Panc1 (cell line): ENCODE data around the gene RAP2A. TPM values are rescaled to one million over a fixed set of nuclear protein-coding genes. Genes with fewer than 3 reads are reported as not detected.

Source experiments
- ATAC-seq: fragments of 200-7000 bp; cut with Tn5 transposase; 2 replicates; pipeline ENCODE4 v1.9.1; 2020; ENCODE audit warnings: mild to moderate bottlenecking, moderate library complexity
- BruUV-seq: library from RNA; stranded (reverse); fragments of 400-500 nt; replicated peaks from 2 replicates; lab custom pipeline; 2021; lab: Mats Ljungman, UMichigan
- CTCF ChIA-PET: fragments of 300-600 bp; sonication (Branson Sonifier 250); formaldehyde crosslinking; loops from one replicate; lab custom pipeline; 2022; ENCODE audit warnings: antibody characterized with exemption; lab: Charles Lee
- POLR2A ChIA-PET: fragments of 300-600 bp; sonication (Branson Sonifier 250); formaldehyde crosslinking; loops from one replicate; lab custom pipeline; 2022; ENCODE audit warnings: antibody characterized with exemption; lab: Charles Lee
- DNase-seq: peaks from one replicate; pipeline ENCODE4 v3.0.0-alpha.2; 2010; ENCODE audit warnings: low read depth, low spot score
- H3K27ac ChIP-seq: 2 replicates; pipeline ENCODE4 v1.5.1; 2011; ENCODE audit warnings: mild to moderate bottlenecking, low read length, inconsistent platforms
- H3K27me3 ChIP-seq: fragments of 200-500 bp; sonication (Bioruptor generic); 2 replicates; pipeline ENCODE4 v1.6.0; 2014; ENCODE audit warnings: low read length, inconsistent platforms; ENCODE audit not compliant: control insufficient read depth, insufficient read depth
- H3K36me3 ChIP-seq: fragments of 200-500 bp; sonication (Bioruptor generic); 2 replicates; pipeline ENCODE4 v1.5.1; 2014; ENCODE audit warnings: inconsistent platforms, mild to moderate bottlenecking, low read length, moderate library complexity; ENCODE audit not compliant: control insufficient read depth, insufficient read depth
- H3K4me1 ChIP-seq: 2 replicates; pipeline ENCODE4 v1.5.1; 2011; ENCODE audit warnings: inconsistent platforms, mild to moderate bottlenecking, low read length, moderate library complexity; ENCODE audit not compliant: control insufficient read depth, insufficient read depth
- H3K4me3 ChIP-seq, 2 experiments: 2 replicates each; pipeline ENCODE4 v1.5.1; 2011 to 2012; ENCODE audit warnings: low read depth in 2 of 2, low read length in 2 of 2, mild to moderate bottlenecking in 2 of 2, inconsistent platforms in 1 of 2, moderate library complexity in 1 of 2
- H3K9me3 ChIP-seq: fragments of 200-500 bp; sonication (Bioruptor generic); 2 replicates; pipeline ENCODE4 v1.5.1; 2014; ENCODE audit warnings: low read depth, mild to moderate bottlenecking, inconsistent platforms, low read length, moderate library complexity; ENCODE audit not compliant: control insufficient read depth, insufficient read depth
- CTCF ChIP-seq: fragments of 450-650 bp; IDR thresholded peaks from 2 replicates; pipeline ENCODE4 v1.5.1; 2017; ENCODE audit warnings: mild to moderate bottlenecking
- POLR2AphosphoS5 ChIP-seq: IDR thresholded peaks from 2 replicates; pipeline ENCODE4 v1.6.1; 2012; ENCODE audit warnings: mild to moderate bottlenecking, low read depth, low read length, moderate library complexity
- SIN3A ChIP-seq: IDR thresholded peaks from 2 replicates; pipeline ENCODE4 v1.6.1; 2012; ENCODE audit warnings: low read depth, mild to moderate bottlenecking, low read length, moderate library complexity, borderline replicate concordance; ENCODE audit not compliant: insufficient read depth
- TCF7L2 ChIP-seq: IDR thresholded peaks from 2 replicates; pipeline ENCODE4 v1.6.1; 2011; ENCODE audit warnings: mild to moderate bottlenecking, low read depth, low read length, inconsistent platforms
- in situ Hi-C: cut with HindIII; loops from 2 replicates; pipeline ENCODE4 v1.10.0; 2016; ENCODE audit warnings: low sequenced_read_pairs, low pct_unique_long_range_greater_than_20kb
- intact Hi-C: fragments of 100-400 bp; cut with micrococcal nuclease; formaldehyde crosslinking; loops from one replicate; pipeline ENCODE4 v1.10.0; 2022; ENCODE audit not compliant: unreplicated experiment
- total RNA-seq: library from RNA; stranded (reverse); gene quantifications from one replicate; pipeline ENCODE4 v1.2.1, GENCODE V29; 2021; ENCODE audit not compliant: unreplicated experiment
- TF ChIP-seq, protein P1 (sequence below), 2 experiments: IDR thresholded peaks; 2 replicates each; pipeline ENCODE4 v1.6.1; 2011 to 2012; ENCODE audit warnings: low read depth in 2 of 2, control low read depth in 1 of 2, low read length in 1 of 2, mild to moderate bottlenecking in 1 of 2, moderate library complexity in 1 of 2; ENCODE audit not compliant: insufficient read depth in 1 of 2

The RAP2A gene
- total RNA-seq, 1 experiment from 2014 or later: 44.3 TPM

DNA sequence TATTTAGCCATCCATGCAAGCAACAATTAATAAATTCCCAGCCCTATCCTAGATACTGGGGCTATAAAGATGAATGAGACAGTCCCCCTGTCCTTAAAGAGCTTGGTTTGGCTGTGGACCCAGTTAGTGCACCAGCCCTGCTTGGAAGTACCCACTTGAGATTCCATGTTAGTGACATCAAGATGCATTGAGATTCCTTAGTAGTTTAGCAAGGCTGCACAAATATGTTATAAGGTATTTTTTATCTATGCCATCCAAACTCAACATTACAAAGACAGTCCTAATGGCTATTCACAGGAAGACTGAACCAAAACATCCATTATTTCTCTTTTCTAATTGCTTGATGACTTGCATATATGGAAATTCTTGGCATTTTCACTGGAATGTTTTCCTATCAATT is 48.8 kb upstream of the RAP2A start:
- TF ChIP-seq TCF7L2 (no peak), POLR2AphosphoS5 (no peak)
- TF ChIP-seq, protein P1, sequence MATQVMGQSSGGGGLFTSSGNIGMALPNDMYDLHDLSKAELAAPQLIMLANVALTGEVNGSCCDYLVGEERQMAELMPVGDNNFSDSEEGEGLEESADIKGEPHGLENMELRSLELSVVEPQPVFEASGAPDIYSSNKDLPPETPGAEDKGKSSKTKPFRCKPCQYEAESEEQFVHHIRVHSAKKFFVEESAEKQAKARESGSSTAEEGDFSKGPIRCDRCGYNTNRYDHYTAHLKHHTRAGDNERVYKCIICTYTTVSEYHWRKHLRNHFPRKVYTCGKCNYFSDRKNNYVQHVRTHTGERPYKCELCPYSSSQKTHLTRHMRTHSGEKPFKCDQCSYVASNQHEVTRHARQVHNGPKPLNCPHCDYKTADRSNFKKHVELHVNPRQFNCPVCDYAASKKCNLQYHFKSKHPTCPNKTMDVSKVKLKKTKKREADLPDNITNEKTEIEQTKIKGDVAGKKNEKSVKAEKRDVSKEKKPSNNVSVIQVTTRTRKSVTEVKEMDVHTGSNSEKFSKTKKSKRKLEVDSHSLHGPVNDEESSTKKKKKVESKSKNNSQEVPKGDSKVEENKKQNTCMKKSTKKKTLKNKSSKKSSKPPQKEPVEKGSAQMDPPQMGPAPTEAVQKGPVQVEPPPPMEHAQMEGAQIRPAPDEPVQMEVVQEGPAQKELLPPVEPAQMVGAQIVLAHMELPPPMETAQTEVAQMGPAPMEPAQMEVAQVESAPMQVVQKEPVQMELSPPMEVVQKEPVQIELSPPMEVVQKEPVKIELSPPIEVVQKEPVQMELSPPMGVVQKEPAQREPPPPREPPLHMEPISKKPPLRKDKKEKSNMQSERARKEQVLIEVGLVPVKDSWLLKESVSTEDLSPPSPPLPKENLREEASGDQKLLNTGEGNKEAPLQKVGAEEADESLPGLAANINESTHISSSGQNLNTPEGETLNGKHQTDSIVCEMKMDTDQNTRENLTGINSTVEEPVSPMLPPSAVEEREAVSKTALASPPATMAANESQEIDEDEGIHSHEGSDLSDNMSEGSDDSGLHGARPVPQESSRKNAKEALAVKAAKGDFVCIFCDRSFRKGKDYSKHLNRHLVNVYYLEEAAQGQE (IDR thresholded peaks at IDR 0.05; ENCODE audit: insufficient read depth in 1 of 2, low read depth in 2 of 2, low read length in 1 of 2): no peak
- POLR2A ChIA-PET: no interaction called here
- Histone ChIP-seq H3K36me3 (peaks cover 15% of the 10 kb centered on the region; the same call in 1 of the 2 replicates), H3K27me3 (no peaks in the 10 kb centered on the region), H3K9me3 (no peaks in the 10 kb centered on the region), H3K4me1 (peaks cover 5% of the 10 kb centered on the region; the same call in 1 of the 2 replicates), H3K4me3 (no peak overlapping the region), H3K27ac (no peak overlapping the region)
- CTCF ChIA-PET: no interaction called here
- in situ Hi-C loops (no loop called here), intact Hi-C loops (no loop called here)
- no peak for ATAC-seq
- no peak for DNase-seq
- no TSS peak for BruUV-seq

- TF ChIP-seq, protein P1 (IDR thresholded peaks at IDR 0.05; ENCODE audit: insufficient read depth in 1 of 2, low read depth in 2 of 2, low read length in 1 of 2): no peak
- TF ChIP-seq CTCF (no peak), SIN3A (no peak), TCF7L2 (no peak), POLR2AphosphoS5 (no peak)
- Histone ChIP-seq H3K4me3 (no peak overlapping the region), H3K4me1 (peaks cover 5% of the 10 kb centered on the region; the same call in 1 of the 2 replicates), H3K9me3 (no peaks in the 10 kb centered on the region), H3K27ac (no peak overlapping the region), H3K36me3 (peaks cover 18% of the 10 kb centered on the region; the same call in 1 of the 2 replicates), H3K27me3 (no peaks in the 10 kb centered on the region)
- POLR2A ChIA-PET: no interaction called here
- ATAC-seq (no peak), DNase-seq (no peak)
- BruUV-seq: no TSS peak
- intact Hi-C loops (no loop called here), in situ Hi-C loops (no loop called here)
- CTCF ChIA-PET: no interaction called here
Observed at GRCh38 chr13:97385854-97386253, 48.1 kb upstream of the RAP2A start.
